Stomach (tissue), 9 donors: ENCODE data around the gene CLK2. TPM values are rescaled to one million over a fixed set of nuclear protein-coding genes. Genes with fewer than 3 reads are reported as not detected.
"Not testable (repeated sequence)": the region's sequence is repeated elsewhere in the genome, so short reads cannot be mapped to it uniquely, and the experiment has no call there.

ENCODE experiments used
- DNase-seq, 2 donors: peaks; one replicate each; pipeline versions ENCODE4 v3.0.0 to v3.0.0-alpha.2; 2013 to 2019
- H3K27ac ChIP-seq, 5 donors: fragments of 200-600 bp in 4 of 5; sonication (generic) in 4 of 5; one replicate each; pipeline ENCODE4 v1.5.1; 2013 to 2019; ENCODE audit warnings: mild to moderate bottlenecking in 1 of 5, moderate library complexity in 1 of 5
- H3K27me3 ChIP-seq, 3 donors: fragments of 200-600 bp; sonication (generic); one replicate each; pipeline ENCODE4 v1.5.1; 2017 to 2019; ENCODE audit warnings: mixed run types in 1 of 3
- H3K36me3 ChIP-seq, 4 donors: fragments of 200-600 bp; sonication (generic); 1 replicate in 3 of 4; 2 replicates in 1 of 4; pipeline ENCODE4 v1.5.1; 2016 to 2019
- H3K4me1 ChIP-seq, 4 donors: fragments of 200-600 bp; sonication (generic); one replicate each; pipeline ENCODE4 v1.5.1; 2016 to 2019
- H3K4me3 ChIP-seq, 4 donors: fragments of 200-600 bp; sonication (generic) in 3 of 4; one replicate each; pipeline ENCODE4 v1.5.1; 2016 to 2019; ENCODE audit warnings: mild to moderate bottlenecking in 1 of 4
- H3K9me3 ChIP-seq, 4 donors: fragments of 200-600 bp; sonication (generic); one replicate each; pipeline ENCODE4 v1.5.1; 2016 to 2019
- CTCF ChIP-seq, 7 experiments: fragments of 450-650 bp in 4 of 7; fragments of 200-600 bp in 3 of 7; sonication (generic) in 3 of 7; IDR thresholded peaks; one replicate each; pipeline ENCODE4 v1.5.1; 2016 to 2019; ENCODE audit warnings: antibody characterized with exemption in 7 of 7, control low read depth in 2 of 7, mild to moderate bottlenecking in 1 of 7
- EP300 ChIP-seq: sonication (generic); formaldehyde crosslinking; IDR thresholded peaks from one replicate; pipeline ENCODE4 v1.6.1; 2017; ENCODE audit warnings: antibody characterized with exemption
- POLR2A ChIP-seq, 4 donors: fragments of 450-650 bp; IDR thresholded peaks; one replicate each; pipeline ENCODE4 v1.6.1; 2016; ENCODE audit warnings: antibody characterized with exemption in 4 of 4, control low read depth in 2 of 4, mild to moderate bottlenecking in 1 of 4, moderate library complexity in 1 of 4
- POLR2AphosphoS5 ChIP-seq, 3 donors: sonication (generic); formaldehyde crosslinking; IDR thresholded peaks; one replicate each; pipeline ENCODE4 v1.6.1; 2016; ENCODE audit warnings: antibody characterized with exemption in 3 of 3
- WGBS, 5 donors: extraction: QIAGEN DNeasy Blood & Tissue Kit in 3 of 5; methylation state at CpG; one replicate each; pipeline versions ENCODE4 v1.1.5 to v1.1.7; 2013 to 2018; 5-methylcytosine and 5-hydroxymethylcytosine counted together
- intact Hi-C: fragments of 100-400 bp; cut with DNase I; formaldehyde crosslinking; loops from one replicate; pipeline ENCODE4 v1.15.1; 2023; ENCODE audit warnings: low total_unique reads
- polyA plus RNA-seq, 3 donors: library from polyadenylated mRNA; stranded (reverse); fragments of 200-250 nt; gene quantifications; one replicate each; pipeline ENCODE4 v1.2.3, GENCODE V29; 2013
- total RNA-seq, 5 donors: library from RNA; depleted of rRNA; stranded (reverse); fragments of >200 nt; gene quantifications; one replicate each; pipeline versions ENCODE4 v1.1.0 to v1.2.3, GENCODE V29; 2014 to 2016
- donor health status: healthy with polysubstance abuse.
- donor health status: Bipolar disorder and iron deficiency.
- donor health status: healthy.

The CLK2 gene
- total and polyA plus RNA-seq, 8 donors: 16.0 to 77.6 (median 43.3) TPM

DNA sequence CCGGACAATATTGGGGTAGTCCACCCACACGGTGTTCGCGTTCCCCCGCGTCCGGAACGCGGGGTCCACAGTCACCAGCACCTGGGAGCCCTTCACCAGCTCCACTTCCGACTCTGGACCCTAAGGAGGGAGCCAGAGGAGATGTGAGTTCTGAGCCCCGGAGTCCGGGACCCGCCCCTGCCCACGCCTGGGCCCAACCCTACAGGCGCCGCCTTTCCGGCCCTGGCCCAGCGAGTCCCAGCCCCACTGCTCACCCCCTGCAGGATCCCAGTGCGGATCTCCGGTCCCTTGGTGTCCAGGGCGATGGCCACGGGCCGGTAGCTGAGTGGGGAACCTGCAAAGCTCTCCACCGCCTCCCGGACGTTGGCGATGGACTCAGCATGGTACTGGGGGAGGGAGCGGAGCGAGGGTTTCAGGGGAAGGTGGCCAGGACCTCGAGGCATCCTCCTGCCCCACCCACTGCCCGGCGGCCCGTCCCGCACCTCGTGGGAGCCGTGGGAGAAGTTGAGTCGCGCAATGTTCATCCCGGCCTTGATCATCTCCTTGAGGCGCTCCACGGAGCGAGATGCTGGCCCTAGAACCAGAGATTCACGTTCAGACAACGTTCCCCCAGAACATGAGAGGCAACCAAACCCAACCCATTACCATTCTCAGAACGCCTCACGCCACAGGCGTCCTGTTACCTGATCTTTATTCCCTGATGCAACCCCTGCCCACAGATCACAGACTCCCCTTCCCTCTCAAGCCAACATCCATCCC, 22.1 kb upstream of the CLK2 start:
- Histone ChIP-seq H3K27ac (no peak overlapping the region), H3K4me1 (peaks cover 7 to 12% (median 9%) of the 10 kb centered on the region in 4 donors), H3K9me3 (no peaks in the 10 kb centered on the region), H3K4me3 (peak overlapping the region in 3 of 4 donors; percentile 13 to 27 (median 23)), H3K36me3 (no peaks in the 10 kb centered on the region), H3K27me3 (peaks cover 13 to 53% (median 27%) of the 10 kb centered on the region in 3 donors)
- no peak for TF ChIP-seq CTCF (IDR thresholded peaks at IDR 0.05)
- TF ChIP-seq POLR2AphosphoS5 (IDR thresholded peaks at IDR 0.05): no peak
- no peak for TF ChIP-seq POLR2A (IDR thresholded peaks at IDR 0.05)
- TF ChIP-seq EP300: no peak
- 9 to 20% (median 15%) methylated on average over 22 to 47 of the region's 47 CpGs for WGBS, 5 donors
- DNase-seq: no peak
- intact Hi-C loops: no loop called here

- H3K27me3 ChIP-seq: peaks cover 13 to 53% (median 27%) of the 10 kb centered on the region in 3 donors
- intact Hi-C loops: no loop called here
- no peaks in the 10 kb centered on the region for H3K36me3 ChIP-seq
- TF ChIP-seq CTCF (IDR thresholded peaks at IDR 0.05) (no peak), POLR2A (IDR thresholded peaks at IDR 0.05) (no peak), POLR2AphosphoS5 (IDR thresholded peaks at IDR 0.05) (no peak), EP300 (no peak)
- no peak overlapping the region for H3K27ac ChIP-seq
- DNase-seq: no peak
- H3K9me3 ChIP-seq: no peaks in the 10 kb centered on the region
- WGBS, 5 donors: 27 to 38% (median 29%) methylated on average over 44 to 46 of the region's 46 CpGs
- peak overlapping the region in 3 of 4 donors; percentile 13 to 27 (median 23) for H3K4me3 ChIP-seq
- peaks cover 7 to 12% (median 9%) of the 10 kb centered on the region in 4 donors for H3K4me1 ChIP-seq
Observed at GRCh38 chr1:155294520-155295182, 21.3 kb upstream of the CLK2 start.

DNA sequence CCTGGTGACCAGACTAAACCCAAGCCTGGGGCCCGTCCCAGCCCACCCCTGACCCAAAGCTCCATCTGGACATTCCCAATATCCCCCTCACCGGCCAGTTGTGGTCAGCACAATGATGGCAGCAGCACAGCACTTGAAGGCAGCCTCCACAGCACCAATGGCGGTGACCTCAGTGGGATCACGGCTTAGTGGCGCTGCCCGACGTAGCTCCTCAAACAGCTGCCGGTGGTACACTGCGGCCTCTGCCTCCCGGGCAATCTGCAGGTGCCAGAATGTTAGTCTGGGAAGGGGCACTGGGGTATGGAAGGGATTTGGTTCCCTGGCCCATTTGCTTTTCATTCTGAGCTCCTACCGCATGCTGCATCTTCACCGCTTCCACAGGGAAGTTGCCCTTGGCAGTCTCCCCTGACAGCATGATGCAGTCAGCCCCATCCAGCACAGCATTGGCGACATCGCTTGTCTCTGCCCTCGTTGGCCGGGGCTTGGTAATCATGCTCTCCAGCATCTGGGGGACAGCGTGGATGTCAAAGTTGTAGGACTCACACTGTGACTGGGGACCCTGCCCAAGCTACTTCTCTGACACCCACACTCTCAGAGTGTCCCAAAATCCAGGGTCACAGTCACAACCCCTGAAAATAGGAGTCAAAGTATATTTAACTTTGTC, 19.9 kb upstream of the CLK2 start:
- WGBS, 5 donors: 83 to 88% (median 85%) methylated on average over 17 of the region's 17 CpGs
- H3K27ac ChIP-seq: no peak overlapping the region
- H3K9me3 ChIP-seq: no peaks in the 10 kb centered on the region
- TF ChIP-seq POLR2A (IDR thresholded peaks at IDR 0.05) (no peak), POLR2AphosphoS5 (IDR thresholded peaks at IDR 0.05) (no peak), CTCF (IDR thresholded peaks at IDR 0.05) (no peak), EP300 (no peak)
- H3K27me3 ChIP-seq: peaks cover 13 to 53% (median 27%) of the 10 kb centered on the region in 3 donors
- H3K4me3 ChIP-seq: no peak overlapping the region
- peaks cover 0 to 2% (median 0%) of the 10 kb centered on the region in 4 donors for H3K36me3 ChIP-seq
- H3K4me1 ChIP-seq: peaks cover 7 to 12% (median 9%) of the 10 kb centered on the region in 4 donors
- intact Hi-C loops: no loop called here
- DNase-seq: no peak

DNA sequence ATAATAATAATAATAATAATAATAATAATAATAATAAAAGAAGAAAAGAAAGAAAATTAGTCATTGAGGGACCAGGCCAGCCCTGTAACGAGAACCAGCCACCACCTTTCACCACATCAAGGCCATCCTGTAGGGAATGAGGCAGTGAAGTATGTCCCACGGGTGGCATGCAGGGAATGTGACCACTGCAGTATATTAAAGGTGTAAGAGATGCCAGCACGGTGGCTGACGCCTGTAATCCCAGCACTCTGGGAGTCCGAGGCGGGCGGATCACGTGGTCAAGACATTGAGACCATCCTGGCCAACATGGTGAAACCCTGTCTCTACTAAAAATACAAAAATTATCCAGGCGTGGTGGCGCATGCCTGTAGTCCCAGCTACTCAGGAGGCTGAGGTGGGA, 17.7 kb upstream of the CLK2 start:
- H3K36me3 ChIP-seq, H3K27ac ChIP-seq, H3K9me3 ChIP-seq, DNase-seq, H3K4me3 ChIP-seq, intact Hi-C loops: not testable (repeated sequence)
- peaks cover 13 to 35% (median 22%) of the 10 kb centered on the region in 3 donors for H3K27me3 ChIP-seq
- WGBS, 5 donors: 83 to 90% (median 89%) methylated on average over 10 of the region's 10 CpGs
- peaks cover 7 to 12% (median 9%) of the 10 kb centered on the region in 4 donors for H3K4me1 ChIP-seq
